OCI-LY1 (cell line): ENCODE data around the gene OR4K5.

Experiments used
- H2AFZ ChIP-seq: fragments of 200-600 bp; sonication (generic), shearing (Covaris generic); 2 replicates; pipeline ENCODE4 v1.6.0; 2014; ENCODE audit warnings: antibody characterized with exemption, mild to moderate bottlenecking, low read length
- H3F3A ChIP-seq: fragments of 200-600 bp; sonication (generic), shearing (Covaris generic); 2 replicates; pipeline ENCODE4 v1.6.0; 2014; ENCODE audit warnings: mild to moderate bottlenecking, antibody characterized with exemption, low read length, moderate library complexity; ENCODE audit not compliant: insufficient read depth
- H3K27ac ChIP-seq: fragments of 200-600 bp; sonication (generic); 2 replicates; pipeline ENCODE4 v1.5.1; 2014; ENCODE audit warnings: low read length, mixed run types, mild to moderate bottlenecking, low read depth; ENCODE audit not compliant: poor library complexity, severe bottlenecking
- H3K27me3 ChIP-seq: fragments of 200-600 bp; sonication (generic); 2 replicates; pipeline ENCODE4 v1.6.0; 2014; ENCODE audit warnings: antibody characterized with exemption, mild to moderate bottlenecking, low read length, moderate library complexity; ENCODE audit not compliant: insufficient read depth
- H3K36me3 ChIP-seq: fragments of 200-600 bp; sonication (generic); 2 replicates; pipeline ENCODE4 v1.6.1; 2014; ENCODE audit warnings: mild to moderate bottlenecking, antibody characterized with exemption, low read length, moderate library complexity, mixed read lengths; ENCODE audit not compliant: insufficient read depth
- H3K4me1 ChIP-seq: fragments of 200-600 bp; sonication (generic); 2 replicates; pipeline ENCODE4 v1.5.1; 2014; ENCODE audit warnings: mild to moderate bottlenecking, low read length, moderate library complexity; ENCODE audit not compliant: insufficient read depth, severe bottlenecking
- H3K4me2 ChIP-seq: fragments of 200-600 bp; sonication (generic), shearing (Covaris generic); 2 replicates; pipeline ENCODE4 v1.6.1; 2014; ENCODE audit warnings: low read length
- H3K4me3 ChIP-seq: fragments of 200-600 bp; sonication (generic); 2 replicates; pipeline ENCODE4 v1.5.1; 2014; ENCODE audit warnings: low read length, low read depth, mild to moderate bottlenecking, mixed read lengths; ENCODE audit not compliant: poor library complexity, severe bottlenecking
- H3K79me2 ChIP-seq: fragments of 200-600 bp; shearing (Covaris generic); 2 replicates; pipeline ENCODE4 v1.6.1; 2016; ENCODE audit warnings: mixed run types, low read length, mixed read lengths; ENCODE audit not compliant: insufficient read depth
- H3K9ac ChIP-seq: fragments of 200-600 bp; sonication (generic), shearing (Covaris generic); 2 replicates; pipeline ENCODE4 v1.6.1; 2014; ENCODE audit warnings: mild to moderate bottlenecking, low read length, mixed read lengths
- H3K9me2 ChIP-seq: fragments of 200-600 bp; sonication (generic), shearing (Covaris generic); 2 replicates; pipeline ENCODE4 v1.6.1; 2014; ENCODE audit warnings: low read depth, mild to moderate bottlenecking, low read length, mixed read lengths
- H3K9me3 ChIP-seq: fragments of 200-600 bp; shearing (Covaris generic); 2 replicates; pipeline ENCODE4 v1.6.1; 2014; ENCODE audit warnings: low read length, mixed read lengths
- H4K20me1 ChIP-seq: fragments of 200-600 bp; sonication (generic), shearing (Covaris generic); 2 replicates; pipeline ENCODE4 v1.6.0; 2016; ENCODE audit warnings: mild to moderate bottlenecking, low read length; ENCODE audit not compliant: insufficient read depth
- CTCF ChIP-seq: fragments of 200-600 bp; sonication (generic), shearing (Covaris generic); IDR thresholded peaks from 2 replicates; pipeline ENCODE4 v1.5.1; 2017; ENCODE audit warnings: mild to moderate bottlenecking, antibody characterized with exemption, low read length, moderate library complexity, mixed read lengths
- EZH2 ChIP-seq: fragments of 200-600 bp; sonication (generic), shearing (Covaris generic); IDR thresholded peaks from 2 replicates; pipeline ENCODE4 v1.8.0; 2017; ENCODE audit warnings: borderline replicate concordance, mixed run types, mild to moderate bottlenecking, antibody characterized with exemption, low read length, moderate library complexity, mixed read lengths

The OR4K5 gene

GRCh38 chr14:19902409-19902808, 18.0 kb upstream of the OR4K5 start:
- H3K79me2 ChIP-seq, result no peaks in the 10 kb centered on the region
- no peak overlapping the region for H3K4me2 ChIP-seq
- peaks cover 4% of the 10 kb centered on the region; the same call in 1 of the 2 replicates for H3K9me3 ChIP-seq
- no peak overlapping the region for H3K4me3 ChIP-seq
- H4K20me1 ChIP-seq, result no peaks in the 10 kb centered on the region
- H3K27me3 ChIP-seq, result no peaks in the 10 kb centered on the region
- no peaks in the 10 kb centered on the region for H3F3A ChIP-seq
- H3K27ac ChIP-seq, result no peak overlapping the region
- TF ChIP-seq EZH2, result no peak
- TF ChIP-seq CTCF, result no peak
- no peaks in the 10 kb centered on the region for H3K36me3 ChIP-seq
- H3K9ac ChIP-seq, result no peak overlapping the region
- H3K4me1 ChIP-seq, result no peaks in the 10 kb centered on the region
- H3K9me2 ChIP-seq, result no peaks in the 10 kb centered on the region; the same call in 1 of the 2 replicates
- no peak overlapping the region for H2AFZ ChIP-seq

GRCh38 chr14:19906665-19907064, 13.7 kb upstream of the OR4K5 start:
- TF ChIP-seq CTCF, result no peak
- no peak for TF ChIP-seq EZH2
- no peaks in the 10 kb centered on the region for H3K9me3 ChIP-seq
- no peak overlapping the region for H3K27ac ChIP-seq
- H3K4me1 ChIP-seq, result no peaks in the 10 kb centered on the region
- H3K36me3 ChIP-seq, result no peaks in the 10 kb centered on the region
- no peaks in the 10 kb centered on the region for H4K20me1 ChIP-seq
- no peaks in the 10 kb centered on the region for H3K79me2 ChIP-seq
- no peak overlapping the region for H3K9ac ChIP-seq
- no peak overlapping the region for H2AFZ ChIP-seq
- no peak overlapping the region for H3K4me2 ChIP-seq
- no peaks in the 10 kb centered on the region; the same call in 1 of the 2 replicates for H3K9me2 ChIP-seq
- no peak overlapping the region for H3K4me3 ChIP-seq
- no peaks in the 10 kb centered on the region for H3K27me3 ChIP-seq
- H3F3A ChIP-seq, result no peaks in the 10 kb centered on the region

GRCh38 chr14:19911114-19911513, 9.3 kb upstream of the OR4K5 start:
- H3K27ac ChIP-seq, result no peak overlapping the region
- H3K36me3 ChIP-seq, result no peaks in the 10 kb centered on the region
- H3K79me2 ChIP-seq, result no peaks in the 10 kb centered on the region
- no peaks in the 10 kb centered on the region for H3F3A ChIP-seq
- H3K9me3 ChIP-seq, result no peaks in the 10 kb centered on the region
- H3K9ac ChIP-seq, result no peak overlapping the region
- no peaks in the 10 kb centered on the region for H4K20me1 ChIP-seq
- no peaks in the 10 kb centered on the region for H3K4me1 ChIP-seq
- no peak for TF ChIP-seq CTCF
- TF ChIP-seq EZH2, result no peak
- H3K4me3 ChIP-seq, result no peak overlapping the region
- H3K27me3 ChIP-seq, result no peaks in the 10 kb centered on the region
- no peaks in the 10 kb centered on the region for H3K9me2 ChIP-seq
- H2AFZ ChIP-seq, result no peak overlapping the region
- H3K4me2 ChIP-seq, result no peak overlapping the region
